ENCODE data around the gene DBET.
"Not testable (repeated sequence)": the region's sequence is repeated elsewhere in the genome, so short reads cannot be mapped to it uniquely, and the experiment has no call there.

The DBET gene

GRCh38 chr4:190064342-190064741 is at the start of gene DBET:
Gene DBET, plus strand, starts transcription at chr4:190064502.
- not testable (repeated sequence) for DNase-seq

- DNase-seq: no peak
Measured at GRCh38 chr4:190014771-190015537, 49.3 kb upstream of the DBET start.

GRCh38 chr4:190015538-190016368 is 48.5 kb upstream of the DBET start:
- no peak for DNase-seq

GRCh38 chr4:190016369-190017289 is 47.7 kb upstream of the DBET start:
- no peak for DNase-seq

GRCh38 chr4:190017357-190018200 is 46.7 kb upstream of the DBET start:
- DNase-seq: no peak

GRCh38 chr4:190018201-190018920 is 45.9 kb upstream of the DBET start:
- no peak for DNase-seq

- no peak for DNase-seq
Measured at GRCh38 chr4:190019023-190019858, 45.1 kb upstream of the DBET start.

- DNase-seq: not testable (repeated sequence)
Measured at GRCh38 chr4:190019859-190020463, 44.3 kb upstream of the DBET start.

GRCh38 chr4:190020790-190021717 is 43.2 kb upstream of the DBET start:
- no peak for DNase-seq

GRCh38 chr4:190021973-190022372 is 42.3 kb upstream of the DBET start:
- not testable (repeated sequence) for DNase-seq

GRCh38 chr4:190022614-190023281 is 41.6 kb upstream of the DBET start:
- not testable (repeated sequence) for DNase-seq

GRCh38 chr4:190027156-190027555 is 37.1 kb upstream of the DBET start, which contains the start of gene FRG2:
Gene FRG2, minus strand, starts transcription at chr4:190027256. Its CDS starts 52 bp downstream, at chr4:190027204.
- not testable (repeated sequence) for DNase-seq

GRCh38 chr4:190031264-190031663 is 33.0 kb upstream of the DBET start:
- DNase-seq: not testable (repeated sequence)

- not testable (repeated sequence) for DNase-seq
Measured at GRCh38 chr4:190037704-190038388, 26.5 kb upstream of the DBET start.

- DNase-seq: not testable (repeated sequence)
Measured at GRCh38 chr4:190040873-190041272, 23.4 kb upstream of the DBET start.

- DNase-seq: not testable (repeated sequence)
Measured at GRCh38 chr4:190047627-190048026, 16.7 kb upstream of the DBET start.
